B cell (primary cell): Measurements from ENCODE around the gene EPG5. TPM values are rescaled to one million over a fixed set of nuclear protein-coding genes. Genes with fewer than 3 reads are reported as not detected.

Experiments used
- ATAC-seq: fragments of 200-7000 bp; cut with Tn5 transposase; one replicate; pipeline ENCODE4 v1.10.0; 2021; ENCODE audit warnings: low read depth, mild to moderate bottlenecking, moderate number of reproducible peaks, moderate library complexity
- CTCF ChIA-PET: fragments of 350-600 bp; sonication (Branson Sonifier 250); formaldehyde crosslinking; loops from one replicate; lab custom pipeline; 2021; ENCODE audit warnings: antibody characterized with exemption, inconsistent platforms; lab: Charles Lee
- POLR2A ChIA-PET: fragments of 350-600 bp; sonication (Branson Sonifier 250); formaldehyde crosslinking; loops from one replicate; lab custom pipeline; 2021; ENCODE audit warnings: antibody characterized with exemption; lab: Charles Lee
- DNase-seq: peaks from one replicate; pipeline ENCODE4 v3.0.0; 2013
- H2AFZ ChIP-seq: 2 replicates; pipeline ENCODE4 v1.6.1; 2012; ENCODE audit warnings: mild to moderate bottlenecking, low read depth, low read length; ENCODE audit not compliant: insufficient read depth, poor library complexity, severe bottlenecking
- H3K27ac ChIP-seq, 2 donors: 1 replicate in 1 of 2; 2 replicates in 1 of 2; pipeline ENCODE4 v1.5.1; 2012 to 2013; ENCODE audit warnings: low read length in 2 of 2, mild to moderate bottlenecking in 2 of 2, moderate library complexity in 1 of 2
- H3K27me3 ChIP-seq, 4 experiments: fragments of 200-600 bp in 1 of 4; sonication (generic) in 1 of 4; replicated peaks in 1 of 4; 1 replicate in 2 of 4; 2 replicates in 2 of 4; pipeline versions ENCODE4 v1.6.1 to v1.7.0; 2013 to 2016; ENCODE audit warnings: low read length in 3 of 4, mild to moderate bottlenecking in 2 of 4, mixed read lengths in 1 of 4, moderate library complexity in 1 of 4; ENCODE audit not compliant: insufficient read depth in 4 of 4, control insufficient read depth in 3 of 4; ENCODE audit errors: control extremely low read depth in 1 of 4
- H3K36me3 ChIP-seq, 2 experiments: replicated peaks in 1 of 2; 1 replicate in 1 of 2; 2 replicates in 1 of 2; pipeline versions ENCODE4 v1.6.1 to v1.7.1; 2013; ENCODE audit warnings: low read length in 1 of 2; ENCODE audit not compliant: insufficient read depth in 2 of 2, control insufficient read depth in 1 of 2; ENCODE audit errors: control extremely low read depth in 1 of 2, extremely low read depth in 1 of 2
- H3K4me1 ChIP-seq, 2 donors: fragments of 200-600 bp in 1 of 2; sonication (generic) in 1 of 2; 1 replicate in 1 of 2; 2 replicates in 1 of 2; pipeline versions ENCODE4 v1.5.1 to v1.6.1; 2013 to 2017; ENCODE audit warnings: low read length in 2 of 2; ENCODE audit not compliant: control insufficient read depth in 2 of 2, insufficient read depth in 2 of 2
- H3K4me2 ChIP-seq: replicated peaks from 2 replicates; pipeline ENCODE3; 2012; ENCODE audit warnings: mild to moderate bottlenecking, low read depth, low read length; ENCODE audit not compliant: poor library complexity, severe bottlenecking
- H3K4me3 ChIP-seq, 5 experiments: fragments of 200-600 bp in 1 of 5; sonication (generic) in 1 of 5; 1 replicate in 3 of 5; 2 replicates in 2 of 5; pipeline versions ENCODE4 v1.5.1 to v1.7.0; 2011 to 2016; ENCODE audit warnings: low read length in 4 of 5, mild to moderate bottlenecking in 4 of 5, low read depth in 2 of 5, control low read depth in 1 of 5, moderate library complexity in 1 of 5; ENCODE audit not compliant: insufficient read depth in 1 of 5; ENCODE audit errors: control extremely low read depth in 1 of 5, extremely low read depth in 1 of 5
- H3K79me2 ChIP-seq: fragments of 200-600 bp; sonication (generic); one replicate; pipeline ENCODE4 v1.6.0; 2016; ENCODE audit warnings: low read length; ENCODE audit not compliant: control insufficient read depth, insufficient read depth
- H3K9ac ChIP-seq: fragments of 200-600 bp; sonication (generic); 2 replicates; pipeline ENCODE4 v1.6.1; 2017; ENCODE audit warnings: mild to moderate bottlenecking, low read length, moderate library complexity
- H3K9me3 ChIP-seq, 3 donors: one replicate each; pipeline versions ENCODE4 v1.6.1 to v1.7.1; 2013; ENCODE audit warnings: low read length in 2 of 3; ENCODE audit not compliant: control insufficient read depth in 2 of 3, insufficient read depth in 1 of 3; ENCODE audit errors: control extremely low read depth in 1 of 3
- H4K20me1 ChIP-seq: 2 replicates; pipeline ENCODE4 v1.6.0; 2012; ENCODE audit warnings: mild to moderate bottlenecking, low read length; ENCODE audit not compliant: insufficient read depth, control insufficient read depth, poor library complexity, severe bottlenecking
- H3K27ac Mint-ChIP-seq: one replicate; pipeline ENCODE4 v1.8.0; 2021; ENCODE audit warnings: mixed read lengths
- H3K27me3 Mint-ChIP-seq: one replicate; pipeline ENCODE4 v1.8.0; 2021; ENCODE audit warnings: mixed read lengths
- H3K4me1 Mint-ChIP-seq: one replicate; pipeline ENCODE4 v1.8.0; 2021; ENCODE audit warnings: mixed read lengths
- H3K4me3 Mint-ChIP-seq: one replicate; pipeline ENCODE4 v1.8.0; 2021; ENCODE audit warnings: mixed read lengths
- H3K9me3 Mint-ChIP-seq: one replicate; pipeline ENCODE4 v1.8.0; 2022; ENCODE audit warnings: mixed read lengths; ENCODE audit not compliant: insufficient read depth
- CTCF ChIP-seq: fragments of 200-600 bp; IDR thresholded peaks from one replicate; pipeline ENCODE4 v1.8.0; 2022; ENCODE audit warnings: antibody characterized with exemption, mild to moderate bottlenecking
- EZH2 ChIP-seq: IDR thresholded peaks from 2 replicates; pipeline ENCODE4 v1.6.1; 2012; ENCODE audit warnings: borderline replicate concordance, low read depth, mild to moderate bottlenecking, moderate library complexity, low read length; ENCODE audit not compliant: insufficient read depth, poor library complexity, severe bottlenecking
- WGBS: methylation state at CpG from one replicate; pipeline ENCODE4 v1.1.5; 2013; ENCODE audit warnings: missing lambda C conversion rate; ENCODE audit not compliant: insufficient coverage; 5-methylcytosine and 5-hydroxymethylcytosine counted together
- intact Hi-C: fragments of 100-400 bp; cut with micrococcal nuclease; formaldehyde crosslinking; loops from one replicate; pipeline ENCODE4 v1.10.0; 2022
- polyA plus RNA-seq: library from polyadenylated mRNA; depleted of rRNA; stranded (reverse); fragments of >200 nt; gene quantifications from 2 replicates; pipeline ENCODE4 v1.2.3, GENCODE V29; 2012
- total RNA-seq, 2 donors: library from RNA; stranded (reverse); fragments of 120-200 nt in 1 of 2; gene quantifications; 1 replicate in 1 of 2; 2 replicates in 1 of 2; pipeline versions ENCODE4 v1.2.3 to v1.2.4, GENCODE V29; 2013 to 2022

The EPG5 gene
- total and polyA plus RNA-seq, 2 donors (not counting 1 experiment from before 2014, with no cell fraction given): 10.3 to 50.4 TPM

GRCh38 chr18:45826084-45826483 lies 141.0 kb downstream of the EPG5 start:
- ATAC-seq (no peak), DNase-seq (no peak)
- Mint-ChIP-seq H3K27ac (no peak overlapping the region), H3K27me3 (peaks cover 47% of the 10 kb centered on the region), H3K4me1 (peaks cover 41% of the 10 kb centered on the region), H3K4me3 (no peak overlapping the region), H3K9me3 (peaks cover 10% of the 10 kb centered on the region)
- no peaks in the 10 kb centered on the region for H3K9me3 ChIP-seq
- H3K79me2 ChIP-seq: no peaks in the 10 kb centered on the region
- 82% methylated on average over 4 of the region's 4 CpGs for WGBS
- no peak overlapping the region for H2AFZ ChIP-seq
- no peaks in the 10 kb centered on the region for H4K20me1 ChIP-seq
- H3K9ac ChIP-seq: no peak overlapping the region
- H3K36me3 ChIP-seq: no peaks in the 10 kb centered on the region
- ChIA-PET POLR2A (no interaction called here), CTCF (no interaction called here)
- H3K4me1 ChIP-seq: peaks cover 20 to 27% of the 10 kb centered on the region in 2 donors
- no peak overlapping the region for H3K4me2 ChIP-seq
- intact Hi-C loops: no loop called here
- H3K27me3 ChIP-seq: peaks cover 0 to 6% (median 3%) of the 10 kb centered on the region in 4 experiments
- no peak overlapping the region for H3K27ac ChIP-seq
- TF ChIP-seq EZH2 (no peak), CTCF (no peak)
- no peak overlapping the region for H3K4me3 ChIP-seq

- H3K9me3 Mint-ChIP-seq: peaks cover 10% of the 10 kb centered on the region
- DNase-seq (no peak), ATAC-seq (peak; percentile 23)
- Histone ChIP-seq H3K9me3 (no peaks in the 10 kb centered on the region), H3K4me1 (peaks cover 20 to 27% of the 10 kb centered on the region in 2 donors), H3K4me2 (peak within 1 kb of the TSS; percentile 25), H4K20me1 (no peaks in the 10 kb centered on the region), H3K9ac (no peak within 1 kb of the TSS), H3K4me3 (no peak within 1 kb of the TSS), H3K27me3 (peaks cover 0 to 8% (median 4%) of the 10 kb centered on the region in 4 experiments), H3K27ac (no peak within 1 kb of the TSS), H3K36me3 (no peaks in the 10 kb centered on the region), H3K79me2 (no peaks in the 10 kb centered on the region), H2AFZ (no peak within 1 kb of the TSS)
- 6% methylated on average over 7 of the region's 12 CpGs for WGBS
- no peak within 1 kb of the TSS for H3K27ac Mint-ChIP-seq
- intact Hi-C loops: no loop called here
- POLR2A ChIA-PET: interaction anchor here (0.6 kb wide), 1 partner anchor 83 kb away, joined by 16 read pairs; no protein-coding TSS in a partner anchor
- H3K4me3 Mint-ChIP-seq: no peak within 1 kb of the TSS
- peaks cover 53% of the 10 kb centered on the region for H3K27me3 Mint-ChIP-seq
- H3K4me1 Mint-ChIP-seq: peaks cover 41% of the 10 kb centered on the region
- no peak for TF ChIP-seq CTCF
- TF ChIP-seq EZH2: no peak
- CTCF ChIA-PET: no interaction called here
Observed at GRCh38 chr18:45825258-45826044, 141.7 kb downstream of the EPG5 start, which contains the start of gene SIGLEC15. Gene SIGLEC15, plus strand, starts transcription at chr18:45825675. Its CDS starts 54 bp downstream, at chr18:45825729.
